Fibroblast of lung (primary cell): ENCODE measurements around the gene SIKE1.

Experiments
- CTCF ChIP-seq, 2 donors: IDR thresholded peaks in 1 of 2; conservative IDR thresholded peaks in 1 of 2; 1 replicate in 1 of 2; 2 replicates in 1 of 2; pipeline ENCODE4 v1.5.1; 2011 to 2012; ENCODE audit warnings: low read length in 2 of 2, control low read depth in 1 of 2, inconsistent platforms in 1 of 2, low read depth in 1 of 2, mild to moderate bottlenecking in 1 of 2
- EZH2 ChIP-seq: IDR thresholded peaks from 2 replicates; pipeline ENCODE4 v1.5.1; 2012; ENCODE audit warnings: low read length, control low read depth, mild to moderate bottlenecking; ENCODE audit errors: missing control alignments

- TF ChIP-seq CTCF (conservative IDR thresholded peaks at IDR 0.05 in 1 of 2, IDR thresholded peaks at IDR 0.05 in 1 of 2; ENCODE audit: low read depth in 1 of 2, low read length in 2 of 2): no peak
- no peak for TF ChIP-seq EZH2
Observed at GRCh38 chr1:114749835-114750234, 30.6 kb downstream of the SIKE1 start.
